Measurements from ENCODE around the gene NELFCD. TPM values are rescaled to one million over a fixed set of nuclear protein-coding genes. Genes with fewer than 3 reads are reported as not detected.

NELFCD gene
- total RNA-seq, 1 experiment from 2014 or later = 88.2 TPM

GRCh38 chr20:58997141-58997770 is 16.2 kb downstream of the NELFCD start:
- Histone ChIP-seq H3K9ac (ENCODE audit: low read length) (no peak overlapping the region), H4K20me1 (ENCODE audit: insufficient read depth) (no peaks in the 10 kb centered on the region), H3K4me2 (ENCODE audit: low read length) (no peak overlapping the region), H3K27ac (ENCODE audit: low read depth, low read length) (no peak overlapping the region), H3K36me3 (ENCODE audit: control insufficient read depth in 1 of 2, insufficient read depth in 2 of 2, low read length in 2 of 2) (peaks cover 45 to 52% of the 10 kb centered on the region in 2 experiments), H3K4me3 (replicated peaks in 1 of 2; ENCODE audit: low read depth in 1 of 2, low read length in 2 of 2) (no peak overlapping the region), H3K79me2 (ENCODE audit: insufficient read depth, low read length) (peaks cover 5% of the 10 kb centered on the region; the same call in 1 of the 2 replicates), H3K9me2 (ENCODE audit: insufficient read depth) (no peaks in the 10 kb centered on the region), H3K4me1 (ENCODE audit: control insufficient read depth in 1 of 2, insufficient read depth in 2 of 2, low read length in 2 of 2) (no peaks in the 10 kb centered on the region), H3K27me3 (ENCODE audit: insufficient read depth, low read length) (no peaks in the 10 kb centered on the region), H3K9me3 (ENCODE audit: control insufficient read depth in 1 of 2, insufficient read depth in 1 of 2, low read depth in 1 of 2, low read length in 2 of 2) (no peaks in the 10 kb centered on the region), H2AFZ (ENCODE audit: low read depth, low read length, poor library complexity, severe bottlenecking) (no peak overlapping the region)
- intact Hi-C loops (cut with micrococcal nuclease) = no loop called here
- no TSS peak for BruUV-seq (replicated peaks)
- DNase-seq (ENCODE audit: low read depth, low spot score) (no peak), ATAC-seq (peak; percentile 26; the same call in 1 of the 2 replicates)
- ChIA-PET POLR2A (interaction anchor here (0.6 kb wide), 1 partner anchor 67 kb away, joined by 3 read pairs; no protein-coding TSS in a partner anchor), RAD21 (ENCODE audit: low non-redundant PET in 1 of 2, low total read pairs in 2 of 2, uncharacterized antibody in 2 of 2, unreplicated experiment in 2 of 2) (no interaction called here), CTCF (no interaction called here)
- TF ChIP-seq CTCF (IDR thresholded peaks at IDR 0.05 in 2 of 3, conservative IDR thresholded peaks at IDR 0.05 in 1 of 3; ENCODE audit: borderline replicate concordance in 1 of 3, insufficient read depth in 1 of 3, low read depth in 2 of 3, low read length in 2 of 3) (no peak), CEBPB (IDR thresholded peaks at IDR 0.05; ENCODE audit: low read depth) (no peak), TCF7L2 (IDR thresholded peaks at IDR 0.05; ENCODE audit: borderline replicate concordance, extremely low read depth, insufficient read depth, insufficient read length) (no peak), EZH2phosphoT487 (IDR thresholded peaks at IDR 0.05; ENCODE audit: borderline replicate concordance) (no peak), ATF3 (IDR thresholded peaks at IDR 0.05) (no peak)

DNA sequence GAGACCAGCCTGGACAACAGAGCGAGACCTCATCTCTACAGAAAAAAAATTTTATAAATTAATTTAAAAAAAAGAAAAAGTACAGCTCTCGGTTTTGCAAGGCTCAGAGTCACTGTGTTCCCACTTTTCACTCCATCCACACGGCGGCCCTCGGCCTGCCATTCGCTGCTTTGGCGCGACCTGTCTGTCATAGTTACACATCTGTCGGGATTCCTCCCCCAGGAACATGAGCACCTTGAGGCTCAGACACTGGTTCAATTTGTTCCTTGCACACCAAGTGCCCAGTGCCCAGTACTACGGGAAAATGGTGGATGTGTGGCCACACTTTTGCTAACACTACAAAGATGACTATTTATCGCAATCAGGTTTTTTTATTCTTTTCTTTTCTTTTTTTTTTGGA is 17.6 kb downstream of the NELFCD start:
- POLR2A ChIA-PET = no interaction called here
- TF ChIP-seq ZNF274 (IDR thresholded peaks at IDR 0.05; ENCODE audit: low read depth, low read length) = no peak
- TF ChIP-seq CTCF (IDR thresholded peaks at IDR 0.05 in 2 of 3, conservative IDR thresholded peaks at IDR 0.05 in 1 of 3; ENCODE audit: borderline replicate concordance in 1 of 3, insufficient read depth in 1 of 3, low read depth in 2 of 3, low read length in 2 of 3) = no peak
- TF ChIP-seq CBX3 (IDR thresholded peaks at IDR 0.05; ENCODE audit: low read depth) = no peak
- no peak for TF ChIP-seq CEBPB (IDR thresholded peaks at IDR 0.05; ENCODE audit: low read depth)
- no peak for TF ChIP-seq ZFX (IDR thresholded peaks at IDR 0.05)
- TF ChIP-seq RAD21 (IDR thresholded peaks at IDR 0.05; ENCODE audit: low read depth) = no peak
- TF ChIP-seq SRF (IDR thresholded peaks at IDR 0.05; ENCODE audit: low read depth) = no peak
- TF ChIP-seq, protein P1, sequence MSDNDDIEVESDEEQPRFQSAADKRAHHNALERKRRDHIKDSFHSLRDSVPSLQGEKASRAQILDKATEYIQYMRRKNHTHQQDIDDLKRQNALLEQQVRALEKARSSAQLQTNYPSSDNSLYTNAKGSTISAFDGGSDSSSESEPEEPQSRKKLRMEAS (IDR thresholded peaks at IDR 0.05) = no peak

More for the DNA sequence above, 17.6 kb downstream of the NELFCD start:
- H4K20me1 ChIP-seq (ENCODE audit: insufficient read depth) = no peaks in the 10 kb centered on the region
- DNase-seq (ENCODE audit: low read depth, low spot score) (no peak), ATAC-seq (no peak)
- peaks cover 6% of the 10 kb centered on the region; the same call in 1 of the 2 replicates for H3K79me2 ChIP-seq (ENCODE audit: insufficient read depth, low read length)
- H3K36me3 ChIP-seq (ENCODE audit: control insufficient read depth in 1 of 2, insufficient read depth in 2 of 2, low read length in 2 of 2) = peaks cover 34 to 42% of the 10 kb centered on the region in 2 experiments
- no peaks in the 10 kb centered on the region for H3K9me2 ChIP-seq (ENCODE audit: insufficient read depth)
- H3K4me3 ChIP-seq (replicated peaks in 1 of 2; ENCODE audit: low read depth in 1 of 2, low read length in 2 of 2) = no peak overlapping the region
- H3K9ac ChIP-seq (ENCODE audit: low read length) = no peak overlapping the region
- RAD21 ChIA-PET (ENCODE audit: low non-redundant PET in 1 of 2, low total read pairs in 2 of 2, uncharacterized antibody in 2 of 2, unreplicated experiment in 2 of 2) = no interaction called here
- CTCF ChIA-PET = interaction anchor here (0.7 kb wide), 1 partner anchor 457 kb away, joined by 3 read pairs; no protein-coding TSS in a partner anchor
- BruUV-seq (replicated peaks) = no TSS peak
- no peaks in the 10 kb centered on the region for H3K4me1 ChIP-seq (ENCODE audit: control insufficient read depth in 1 of 2, insufficient read depth in 2 of 2, low read length in 2 of 2)
- no peaks in the 10 kb centered on the region for H3K27me3 ChIP-seq (ENCODE audit: insufficient read depth, low read length)
- no peaks in the 10 kb centered on the region for H3K9me3 ChIP-seq (ENCODE audit: control insufficient read depth in 1 of 2, insufficient read depth in 1 of 2, low read depth in 1 of 2, low read length in 2 of 2)
- no peak overlapping the region for H2AFZ ChIP-seq (ENCODE audit: low read depth, low read length, poor library complexity, severe bottlenecking)
- intact Hi-C loops (cut with micrococcal nuclease) = no loop called here
- no peak overlapping the region for H3K4me2 ChIP-seq (ENCODE audit: low read length)
- no peak overlapping the region for H3K27ac ChIP-seq (ENCODE audit: low read depth, low read length)
